Endodermal cell (in vitro differentiated cells): ENCODE data around the gene EPHB3. TPM values are rescaled to one million over a fixed set of nuclear protein-coding genes. Genes with fewer than 3 reads are reported as not detected.

ENCODE experiments used
- DNase-seq: peaks from one replicate; pipeline ENCODE4 v3.0.0-alpha.2; 2017
- H3K27ac ChIP-seq: 2 replicates; pipeline ENCODE4 v1.5.1; 2013; ENCODE audit warnings: mild to moderate bottlenecking, low read depth, low read length, moderate library complexity
- H3K27me3 ChIP-seq: 2 replicates; pipeline ENCODE4 v1.6.1; 2013; ENCODE audit warnings: mild to moderate bottlenecking, low read length, moderate library complexity; ENCODE audit not compliant: insufficient read depth, control insufficient read depth, poor library complexity, severe bottlenecking
- H3K36me3 ChIP-seq: 2 replicates; pipeline ENCODE4 v1.7.0; 2013; ENCODE audit warnings: mild to moderate bottlenecking, low read length, moderate library complexity; ENCODE audit not compliant: control insufficient read depth, insufficient read depth
- H3K4me1 ChIP-seq: one replicate; pipeline ENCODE4 v1.7.0; 2013; ENCODE audit warnings: low read length; ENCODE audit not compliant: control insufficient read depth, insufficient read depth
- H3K4me3 ChIP-seq: 2 replicates; pipeline ENCODE4 v1.5.1; 2013; ENCODE audit warnings: mild to moderate bottlenecking, low read length, moderate library complexity
- H3K9ac ChIP-seq: 2 replicates; pipeline ENCODE4 v1.6.1; 2013; ENCODE audit warnings: mild to moderate bottlenecking, low read length, moderate library complexity; ENCODE audit not compliant: poor library complexity, severe bottlenecking; ENCODE audit errors: extremely low read depth
- H3K9me3 ChIP-seq: 2 replicates; pipeline ENCODE4 v1.6.1; 2013; ENCODE audit warnings: mild to moderate bottlenecking, low read length, moderate library complexity; ENCODE audit not compliant: control insufficient read depth
- H3K27ac Mint-ChIP-seq: 2 replicates; pipeline ENCODE4 v1.8.0; 2020; ENCODE audit warnings: mixed read lengths
- H3K27me3 Mint-ChIP-seq: 2 replicates; pipeline ENCODE4 v1.8.0; 2021; ENCODE audit warnings: mild to moderate bottlenecking, mixed read lengths; ENCODE audit not compliant: insufficient read depth
- H3K36me3 Mint-ChIP-seq: 2 replicates; pipeline ENCODE4 v1.8.0; 2020; ENCODE audit warnings: low read depth, mixed read lengths
- H3K4me1 Mint-ChIP-seq: 2 replicates; pipeline ENCODE4 v1.8.0; 2020; ENCODE audit warnings: mixed read lengths
- H3K4me3 Mint-ChIP-seq: 2 replicates; pipeline ENCODE4 v1.8.0; 2020; ENCODE audit warnings: mild to moderate bottlenecking, moderate library complexity, mixed read lengths
- H3K9me3 Mint-ChIP-seq: 2 replicates; pipeline ENCODE4 v1.8.0; 2020; ENCODE audit warnings: mild to moderate bottlenecking, mixed read lengths
- CTCF ChIP-seq: fragments of 200-600 bp; sonication (generic); conservative IDR thresholded peaks from 2 replicates; pipeline ENCODE4 v1.5.0; 2021; ENCODE audit warnings: antibody characterized with exemption, mild to moderate bottlenecking
- WGBS, 2 experiments: methylation state at CpG; one replicate each; pipeline versions ENCODE4 v1.1.5 to v1.1.7; 2013; ENCODE audit warnings: missing lambda C conversion rate in 2 of 2, mixed read lengths in 1 of 2; ENCODE audit not compliant: insufficient coverage in 1 of 2, insufficient read length in 1 of 2; 5-methylcytosine and 5-hydroxymethylcytosine counted together
- total RNA-seq, 2 donors: library from RNA; stranded (reverse); fragmentation: NEBNext Ultra II Directional in 1 of 2; extraction: Animal tissue kit (Norgen Biotek cat#: 25700) in 1 of 2; gene quantifications; 2 replicates in 1 of 2; 3 replicates in 1 of 2; pipeline ENCODE4 v1.2.1, GENCODE V29; 2021

The EPHB3 gene
- total RNA-seq, 2 donors from 2014 or later, result 32.7 to 36.9 TPM

DNA sequence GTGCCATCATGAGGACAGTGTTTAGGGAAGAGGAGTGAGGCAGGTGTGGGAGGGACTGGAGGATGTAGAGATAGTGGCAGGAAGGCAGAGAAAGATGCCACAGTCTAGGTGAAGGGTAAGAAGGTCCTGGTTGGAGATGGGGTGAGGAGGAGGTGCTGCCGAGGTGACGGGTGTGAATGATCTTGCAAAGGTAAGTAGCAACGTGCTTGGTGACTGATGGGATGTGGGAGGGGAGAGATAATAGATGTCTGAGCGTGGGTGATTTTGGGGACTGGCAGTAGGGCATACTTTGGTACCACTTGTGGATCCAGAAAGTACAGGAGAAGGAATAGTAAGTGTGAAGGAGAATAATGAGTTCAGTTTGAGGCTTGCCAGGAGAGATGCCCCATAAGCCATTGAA, 27.2 kb downstream of the EPHB3 start:
- Histone ChIP-seq H3K4me3 (no peak overlapping the region), H3K36me3 (no peaks in the 10 kb centered on the region), H3K27ac (no peak overlapping the region), H3K27me3 (no peaks in the 10 kb centered on the region), H3K9me3 (no peaks in the 10 kb centered on the region), H3K9ac (no peak overlapping the region), H3K4me1 (peaks cover 27% of the 10 kb centered on the region)
- no peak for DNase-seq
- WGBS, 2 experiments, result 86 to 96% methylated on average over 3 to 4 of the region's 4 CpGs
- Mint-ChIP-seq H3K36me3 (no peaks in the 10 kb centered on the region), H3K27me3 (peaks cover 14% of the 10 kb centered on the region), H3K4me3 (no peak overlapping the region), H3K4me1 (peaks cover 33% of the 10 kb centered on the region), H3K9me3 (no peaks in the 10 kb centered on the region), H3K27ac (no peak overlapping the region)
- TF ChIP-seq CTCF, result no peak

DNA sequence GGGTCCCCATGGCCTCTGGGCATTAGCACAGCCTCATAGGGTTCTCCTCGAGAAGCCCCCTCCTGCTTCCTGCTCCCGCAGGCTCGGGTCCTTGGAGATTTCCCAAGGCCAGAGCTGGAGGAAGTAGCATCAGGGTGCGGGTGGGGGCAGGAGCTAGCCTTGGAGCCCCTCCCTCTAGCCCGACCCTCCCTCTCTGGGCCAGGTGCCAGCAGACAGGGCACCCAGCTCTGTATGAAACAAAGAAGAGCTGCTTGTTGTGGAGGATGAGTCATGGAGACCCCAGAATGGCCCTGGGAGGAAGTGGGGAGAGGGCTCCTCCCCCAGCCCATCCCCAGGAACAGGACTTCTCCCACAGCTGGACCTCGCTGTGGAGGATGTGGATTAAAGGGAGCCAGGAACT, 29.2 kb downstream of the EPHB3 start:
- no peak overlapping the region for H3K4me3 ChIP-seq
- H3K27me3 ChIP-seq, result no peaks in the 10 kb centered on the region
- Mint-ChIP-seq H3K4me1 (peaks cover 29% of the 10 kb centered on the region), H3K9me3 (no peaks in the 10 kb centered on the region), H3K36me3 (no peaks in the 10 kb centered on the region), H3K27me3 (peaks cover 16% of the 10 kb centered on the region), H3K27ac (no peak overlapping the region), H3K4me3 (no peak overlapping the region)
- no peaks in the 10 kb centered on the region for H3K36me3 ChIP-seq
- H3K27ac ChIP-seq, result no peak overlapping the region
- peaks cover 16% of the 10 kb centered on the region for H3K4me1 ChIP-seq
- no peak overlapping the region for H3K9ac ChIP-seq
- no peaks in the 10 kb centered on the region for H3K9me3 ChIP-seq
- no peak for DNase-seq
- WGBS, 2 experiments, result 64% methylated on average over 3 to 6 of the region's 6 CpGs
- TF ChIP-seq CTCF, result no peak

DNA sequence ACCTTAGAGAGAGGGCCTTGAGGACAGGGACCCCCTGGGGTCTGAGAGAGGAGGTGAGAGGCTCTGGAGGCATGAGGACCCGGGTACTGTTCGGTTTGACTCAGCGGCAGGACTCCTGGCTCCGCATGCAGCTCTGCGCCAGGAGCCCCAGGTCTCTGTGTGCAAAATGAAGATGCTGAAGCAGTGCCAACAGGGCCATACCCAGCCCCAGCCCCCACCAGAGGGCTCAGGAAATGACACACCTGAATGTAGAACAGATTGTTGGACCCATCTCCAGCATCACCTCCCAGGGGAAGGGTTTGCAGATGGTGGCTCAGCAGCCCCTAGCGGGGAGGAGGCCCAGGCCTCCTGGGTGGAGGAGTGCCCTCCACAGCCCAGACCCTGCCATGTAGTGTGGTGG, 30.2 kb downstream of the EPHB3 start:
- H3K27ac Mint-ChIP-seq, result no peak overlapping the region
- H3K27me3 ChIP-seq, result no peaks in the 10 kb centered on the region
- H3K4me3 Mint-ChIP-seq, result no peak overlapping the region
- peaks cover 14% of the 10 kb centered on the region for H3K4me1 ChIP-seq
- no peaks in the 10 kb centered on the region for H3K36me3 Mint-ChIP-seq
- no peak overlapping the region for H3K9ac ChIP-seq
- TF ChIP-seq CTCF, result no peak
- no peak overlapping the region for H3K27ac ChIP-seq
- H3K9me3 Mint-ChIP-seq, result no peaks in the 10 kb centered on the region
- H3K4me3 ChIP-seq, result no peak overlapping the region
- 95 to 97% methylated on average over 6 of the region's 6 CpGs for WGBS, 2 experiments
- no peaks in the 10 kb centered on the region for H3K36me3 ChIP-seq
- DNase-seq, result no peak
- peaks cover 18% of the 10 kb centered on the region for H3K27me3 Mint-ChIP-seq
- no peaks in the 10 kb centered on the region for H3K9me3 ChIP-seq
- H3K4me1 Mint-ChIP-seq, result peaks cover 34% of the 10 kb centered on the region
